Right hindlimb (tissue), 1 donor: Measurements from ENCODE around the gene TBRG4.

Source experiments
- DNase-seq: peaks from one replicate; pipeline ENCODE4 v3.0.0-alpha.2; 2018

TBRG4 gene

DNA sequence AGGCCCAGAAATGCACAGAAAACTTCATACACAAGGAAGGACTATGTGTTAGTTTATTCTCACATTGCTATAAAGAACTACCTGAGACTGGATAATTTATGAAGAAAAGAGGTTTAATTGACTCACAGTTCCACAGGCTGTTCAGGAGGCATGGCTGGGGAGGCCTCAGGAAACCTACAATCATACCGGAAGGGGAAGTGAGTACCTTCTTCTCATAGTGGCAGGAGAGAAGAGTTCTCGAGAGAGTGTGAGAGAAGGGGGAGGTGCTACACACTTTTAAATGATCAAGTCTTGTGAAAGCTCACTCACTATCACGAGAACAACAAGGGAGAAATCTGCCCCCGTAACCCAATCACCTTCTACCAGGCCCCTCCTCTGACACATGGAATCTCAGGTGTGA, 29.3 kb upstream of the TBRG4 start:
- no peak for DNase-seq

DNA sequence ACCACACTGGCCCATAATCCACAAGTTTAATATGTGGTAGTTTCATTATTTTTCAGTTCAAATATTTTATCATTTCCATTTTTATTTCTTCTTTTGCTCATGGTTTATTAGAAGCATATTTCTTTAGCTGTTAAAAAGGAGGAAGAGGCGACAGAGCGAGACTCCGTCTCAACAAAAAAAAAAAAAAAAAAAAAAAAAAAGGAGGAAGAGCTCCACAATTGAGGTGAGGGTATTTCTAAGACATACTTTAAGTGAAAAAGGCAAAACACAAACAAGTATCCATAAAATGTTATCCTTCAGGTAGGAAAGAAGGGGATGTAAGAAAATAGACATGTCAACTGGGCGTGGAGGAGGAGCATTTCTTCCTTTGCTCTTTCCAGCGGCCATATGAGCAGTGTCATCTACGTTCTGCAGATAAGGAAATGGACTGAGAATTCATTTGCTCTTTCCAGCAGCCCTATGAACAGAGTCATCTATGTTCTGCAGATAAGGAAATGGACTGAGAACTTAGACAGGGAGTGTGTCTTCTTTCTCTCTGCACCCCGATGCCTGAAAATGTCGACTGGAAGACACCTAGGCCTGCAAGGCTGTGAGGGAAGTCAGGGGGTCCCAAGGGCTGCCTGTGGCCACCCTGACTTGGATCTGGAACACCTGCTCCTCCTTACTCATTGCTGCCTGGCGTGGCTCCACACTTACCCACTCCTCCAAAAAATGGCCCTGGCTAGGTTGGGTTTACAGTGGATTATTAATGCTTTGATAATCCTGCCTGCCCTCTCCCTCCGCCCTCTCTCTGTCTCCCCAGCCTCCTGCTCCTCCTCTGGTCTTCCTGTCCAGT, 27.2 kb upstream of the TBRG4 start:
- DNase-seq = no peak

DNA sequence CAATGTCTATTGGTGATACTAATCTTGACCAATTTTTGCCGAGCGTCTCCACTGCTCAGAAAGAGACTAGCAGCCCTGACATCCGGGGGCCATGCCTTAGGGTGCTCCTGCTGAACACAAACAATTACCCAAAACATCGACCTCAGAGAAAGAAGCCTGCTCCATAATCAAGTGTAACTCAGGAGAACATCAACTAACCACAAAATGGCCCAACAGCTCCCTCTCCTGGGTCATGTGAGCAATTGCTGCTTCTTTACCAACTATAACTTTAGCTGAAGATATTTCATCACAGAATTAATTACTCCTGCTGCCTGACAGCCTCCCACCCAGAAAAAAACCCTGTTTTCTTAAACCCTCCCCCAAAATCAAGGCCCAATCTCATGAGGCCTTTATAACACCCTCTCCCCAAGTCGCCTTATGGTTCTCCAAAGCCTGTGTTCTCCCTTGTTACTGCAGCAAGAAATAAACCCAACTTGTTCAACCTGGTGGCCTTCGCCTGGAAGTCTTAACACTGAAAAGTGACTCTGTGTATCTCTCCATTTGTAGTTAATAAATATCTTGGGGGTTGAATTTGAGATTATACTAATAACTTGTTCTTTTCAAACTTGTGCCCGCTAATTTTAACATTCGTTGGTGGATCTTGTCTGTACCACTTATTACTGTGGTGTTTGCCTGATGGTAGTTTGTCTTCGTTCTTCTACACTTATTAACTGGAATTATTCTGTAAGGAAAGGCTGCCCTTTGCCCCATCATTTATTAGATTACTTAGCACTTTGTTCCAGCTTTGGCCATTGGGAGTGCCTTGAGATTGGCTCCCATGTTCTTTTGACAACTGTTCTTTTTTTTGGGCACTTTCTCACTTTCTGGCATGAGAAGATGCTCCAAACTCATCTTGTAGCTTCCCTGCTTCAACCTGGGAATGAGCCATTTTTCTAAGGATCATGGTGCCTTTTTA, 24.9 kb upstream of the TBRG4 start:
- peak; percentile 67 for DNase-seq

DNA sequence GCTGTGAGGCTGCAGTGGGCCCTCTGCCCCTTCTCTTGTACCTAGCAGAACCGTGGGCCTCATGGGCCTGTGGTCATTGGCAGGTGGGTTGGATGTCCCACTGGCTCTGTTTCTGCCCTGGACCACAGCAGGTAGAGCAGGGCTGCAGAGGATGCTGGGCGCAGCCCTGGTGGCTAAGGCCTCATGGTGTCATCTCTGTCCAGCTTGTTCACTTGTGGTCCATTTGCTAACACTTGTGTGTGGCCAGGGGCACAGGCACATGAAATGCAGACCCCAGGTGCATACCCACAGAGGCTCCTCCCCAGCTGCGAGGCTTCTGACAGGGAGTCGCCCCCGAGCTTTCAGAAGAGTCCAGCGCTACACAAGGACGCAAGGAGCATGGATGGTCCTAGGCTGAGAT, 22.4 kb upstream of the TBRG4 start:
- DNase-seq = no peak

- no peak for DNase-seq
These were observed 21.9 kb upstream of the TBRG4 start for GRCh38 chr7:45133352-45133751.

- DNase-seq = no peak
These were observed 21.3 kb upstream of the TBRG4 start for GRCh38 chr7:45132708-45133320.

GRCh38 chr7:45131891-45132290, 20.4 kb upstream of the TBRG4 start:
- no peak for DNase-seq

DNA sequence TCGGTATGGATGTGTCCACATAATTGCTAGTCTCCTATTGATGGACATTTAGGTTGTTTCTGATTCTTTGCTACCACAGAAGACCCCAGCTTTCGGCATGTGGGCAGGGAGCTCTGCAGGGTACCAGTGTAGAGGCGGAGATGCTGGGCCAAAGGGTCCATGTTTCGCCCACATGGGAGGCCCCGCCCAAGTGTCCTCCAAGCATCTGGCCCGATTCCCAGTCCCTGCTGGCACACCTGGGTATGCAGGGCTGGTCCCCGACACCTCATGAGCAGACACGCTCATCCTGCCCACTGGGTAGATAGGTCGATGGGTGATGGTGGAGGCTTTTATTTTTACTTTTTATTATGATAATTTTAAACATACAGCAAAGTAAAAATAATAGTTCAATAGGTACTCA, 19.4 kb upstream of the TBRG4 start:
- DNase-seq = no peak

DNA sequence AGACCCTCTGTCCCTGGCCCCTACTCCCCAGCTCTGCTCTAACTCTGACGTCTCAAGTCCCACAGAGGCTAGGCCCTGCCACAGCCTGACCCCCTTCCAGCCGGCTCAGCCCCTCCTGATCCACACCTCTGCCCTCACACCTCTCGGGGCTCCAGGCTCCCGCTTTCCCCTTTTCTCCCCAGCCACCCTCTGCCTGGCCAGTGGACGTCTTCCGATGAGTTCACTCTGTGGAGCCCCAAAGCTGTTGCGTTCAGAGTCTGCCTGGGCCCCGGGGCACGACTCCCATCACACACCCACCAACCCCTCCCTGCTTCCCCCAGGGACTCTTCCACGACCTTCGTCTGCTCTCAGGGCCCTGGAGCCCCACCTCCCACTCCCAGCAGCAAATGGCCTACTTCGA, 18.4 kb upstream of the TBRG4 start:
- DNase-seq = no peak

- DNase-seq = no peak
These were observed 17.8 kb upstream of the TBRG4 start for GRCh38 chr7:45129181-45129800.

DNA sequence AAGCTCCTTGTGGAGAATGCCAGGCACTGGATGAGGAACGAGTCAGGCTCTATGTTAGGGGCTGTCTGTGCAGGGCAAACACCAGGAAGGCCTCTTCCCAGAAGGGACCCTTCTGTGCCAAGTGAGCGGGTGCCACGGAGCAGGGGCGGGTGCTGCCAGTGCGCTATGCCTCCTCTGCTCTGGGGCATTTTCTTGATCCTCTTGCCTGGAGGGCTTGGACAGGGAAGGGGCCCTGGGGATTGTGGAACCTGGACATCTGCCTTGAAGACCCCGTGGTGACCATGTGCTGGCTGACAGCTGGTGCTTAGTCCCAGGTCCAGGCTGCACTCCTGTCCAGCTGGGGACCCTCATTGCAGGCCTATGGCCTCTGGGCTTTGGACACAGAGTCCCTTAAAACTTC, 15.4 kb upstream of the TBRG4 start:
- no peak for DNase-seq

DNA sequence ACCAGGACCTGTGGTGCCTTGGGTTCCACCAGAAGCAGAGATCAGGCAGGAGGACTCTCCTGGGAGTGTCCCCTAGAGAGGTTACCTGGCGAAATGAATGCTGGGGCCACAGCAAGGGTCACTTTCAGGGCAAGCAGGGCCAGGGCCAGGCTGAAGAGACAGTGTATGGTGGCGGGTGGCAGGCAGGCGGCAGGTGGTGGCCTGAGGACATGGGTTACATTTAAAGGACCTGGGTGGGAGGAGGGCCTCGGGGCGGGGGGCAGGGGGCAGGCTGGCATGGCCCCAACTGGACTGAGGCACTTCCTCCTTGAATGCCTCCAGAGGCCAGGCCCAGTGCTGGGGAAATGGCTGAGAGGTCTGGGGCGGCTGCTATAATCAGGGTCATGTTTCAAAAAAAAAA, 14.7 kb upstream of the TBRG4 start:
- no peak for DNase-seq

GRCh38 chr7:45125193-45125904, 13.9 kb upstream of the TBRG4 start:
- DNase-seq = no peak

DNA sequence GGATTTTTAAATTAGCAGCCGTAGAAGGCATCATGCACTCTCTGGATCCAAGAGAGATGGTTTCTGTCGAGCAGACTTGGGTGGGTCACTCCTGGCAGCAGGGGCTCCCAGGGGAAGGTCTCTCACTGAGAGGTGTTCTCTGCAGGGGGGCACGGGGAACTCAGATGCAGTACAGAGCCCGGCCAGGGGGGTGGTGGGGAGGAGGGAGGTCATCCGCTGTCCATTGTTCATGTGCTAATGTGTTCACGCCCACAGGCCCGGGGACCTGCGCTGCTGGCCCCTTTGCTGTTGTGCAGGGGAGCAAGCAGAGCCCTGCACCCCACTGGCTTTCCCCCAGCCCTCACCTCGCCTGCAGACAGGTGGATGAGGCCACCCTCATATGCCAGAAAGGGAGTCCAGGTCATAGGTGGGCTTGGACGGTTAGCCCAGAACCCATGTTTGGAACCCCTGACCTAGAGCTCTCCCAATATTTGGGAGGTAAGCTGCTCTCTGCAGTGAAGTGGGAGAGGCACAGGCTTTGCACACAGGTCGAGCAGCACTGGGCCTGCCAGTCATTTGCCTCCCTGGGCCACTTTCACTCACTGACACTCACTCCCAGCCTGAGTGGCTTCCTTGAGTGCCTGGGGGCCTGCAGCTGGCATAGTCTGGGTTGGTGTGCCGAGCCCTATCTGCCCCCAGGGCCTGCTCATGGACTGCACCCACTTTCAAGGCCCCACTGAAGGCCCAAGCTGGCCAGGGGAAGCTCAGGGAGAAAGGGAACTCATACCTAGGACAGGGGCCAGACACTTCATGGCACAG, 12.6 kb upstream of the TBRG4 start:
- no peak for DNase-seq

- peak; percentile 6 for DNase-seq
These were observed 11.7 kb upstream of the TBRG4 start for GRCh38 chr7:45122975-45123860.

DNA sequence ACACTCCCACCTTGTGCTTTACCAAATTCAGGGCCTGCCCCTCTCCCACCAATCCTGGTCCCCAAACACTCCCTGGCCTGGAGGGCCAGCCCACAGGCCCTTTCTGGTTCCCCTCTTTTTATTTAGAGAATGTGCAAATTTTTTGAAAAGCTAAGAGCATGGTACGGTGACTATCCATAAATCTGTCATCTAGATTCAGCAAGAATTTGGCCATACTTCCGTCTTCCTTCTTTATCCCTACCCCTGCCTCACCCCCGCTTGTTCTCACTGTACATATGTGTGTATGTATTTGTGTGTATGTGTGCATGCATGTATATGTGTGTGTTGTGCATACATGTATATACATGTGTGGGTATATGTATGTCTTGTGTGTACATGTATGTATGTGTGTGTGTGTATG, 8.1 kb upstream of the TBRG4 start:
- DNase-seq = no peak

- DNase-seq = no peak
These were observed 7.4 kb upstream of the TBRG4 start for GRCh38 chr7:45118889-45119331.

- no peak for DNase-seq
These were observed 6.8 kb upstream of the TBRG4 start for GRCh38 chr7:45118292-45118691.

GRCh38 chr7:45117582-45117981, 6.1 kb upstream of the TBRG4 start:
- no peak for DNase-seq

GRCh38 chr7:45116048-45116447, 4.6 kb upstream of the TBRG4 start:
- DNase-seq = no peak
